GM19438 (cell line): ENCODE measurements around the gene SOX5.

Experiments used
- ATAC-seq: cut with Tn5 transposase; IDR thresholded peaks from one replicate; pipeline ENCODE4 v1.9.1; 2021; ENCODE audit warnings: low read depth; ENCODE audit not compliant: unreplicated experiment

The SOX5 gene

GRCh38 chr12:23631786-23632377 is 317.6 kb downstream of the SOX5 start:
- no peak for ATAC-seq

- ATAC-seq = no peak
Measured at GRCh38 chr12:23630524-23630923, 318.9 kb downstream of the SOX5 start.

GRCh38 chr12:23628806-23629205 is 320.7 kb downstream of the SOX5 start:
- no peak for ATAC-seq

- no peak for ATAC-seq
Measured at GRCh38 chr12:23626791-23627190, 322.7 kb downstream of the SOX5 start.

- ATAC-seq = no peak
Measured at GRCh38 chr12:23621900-23622299, 327.6 kb downstream of the SOX5 start.

- no peak for ATAC-seq
Measured at GRCh38 chr12:23618718-23619117, 330.8 kb downstream of the SOX5 start.

GRCh38 chr12:23617749-23618148 is 331.7 kb downstream of the SOX5 start:
- ATAC-seq = no peak

- ATAC-seq = no peak
Measured at GRCh38 chr12:23614280-23614679, 335.2 kb downstream of the SOX5 start.

- ATAC-seq = no peak
Measured at GRCh38 chr12:23611320-23611719, 338.1 kb downstream of the SOX5 start.

GRCh38 chr12:23600919-23601318 is 348.6 kb downstream of the SOX5 start:
- no peak for ATAC-seq

GRCh38 chr12:23596568-23596967 is 352.9 kb downstream of the SOX5 start:
- ATAC-seq = no peak

- ATAC-seq = no peak
Measured at GRCh38 chr12:23587833-23588559, 361.5 kb downstream of the SOX5 start.

GRCh38 chr12:23585782-23586163 is 363.7 kb downstream of the SOX5 start:
- no peak for ATAC-seq

- no peak for ATAC-seq
Measured at GRCh38 chr12:23585156-23585781, 364.2 kb downstream of the SOX5 start.

- ATAC-seq = no peak
Measured at GRCh38 chr12:23581913-23582312, 367.6 kb downstream of the SOX5 start.

- no peak for ATAC-seq
Measured at GRCh38 chr12:23579257-23579656, 370.2 kb downstream of the SOX5 start.

GRCh38 chr12:23576372-23576771 is 373.1 kb downstream of the SOX5 start:
- ATAC-seq = peak; percentile 89

GRCh38 chr12:23569356-23569755 is 380.1 kb downstream of the SOX5 start:
- no peak for ATAC-seq

GRCh38 chr12:23566133-23566532 is 383.3 kb downstream of the SOX5 start:
- no peak for ATAC-seq

- no peak for ATAC-seq
Measured at GRCh38 chr12:23564451-23565152, 384.9 kb downstream of the SOX5 start.
